Left lobe of liver (tissue), 2 donors: Measurements from ENCODE around the gene CCDC40. TPM values are rescaled to one million over a fixed set of nuclear protein-coding genes. Genes with fewer than 3 reads are reported as not detected.

Source experiments
- ATAC-seq: fragments of 200-7000 bp; cut with Tn5 transposase; one replicate; pipeline ENCODE4 v1.9.1; 2020; ENCODE audit warnings: mild to moderate bottlenecking, moderate library complexity
- DNase-seq: peaks from one replicate; pipeline ENCODE4 v3.0.0-alpha.2; 2020; ENCODE audit warnings: low spot score
- total RNA-seq: library from RNA; stranded (reverse); gene quantifications from one replicate; pipeline ENCODE4 v1.2.1, GENCODE V29; 2021
- donor health status: DM: no; HTN: no; CAD: no; lungs with moderate emphysema.
- donor health status: DM: no; HTN: yes; CAD: no.

The CCDC40 gene
- total RNA-seq, 1 donor from 2014 or later = 6.8 TPM

DNA sequence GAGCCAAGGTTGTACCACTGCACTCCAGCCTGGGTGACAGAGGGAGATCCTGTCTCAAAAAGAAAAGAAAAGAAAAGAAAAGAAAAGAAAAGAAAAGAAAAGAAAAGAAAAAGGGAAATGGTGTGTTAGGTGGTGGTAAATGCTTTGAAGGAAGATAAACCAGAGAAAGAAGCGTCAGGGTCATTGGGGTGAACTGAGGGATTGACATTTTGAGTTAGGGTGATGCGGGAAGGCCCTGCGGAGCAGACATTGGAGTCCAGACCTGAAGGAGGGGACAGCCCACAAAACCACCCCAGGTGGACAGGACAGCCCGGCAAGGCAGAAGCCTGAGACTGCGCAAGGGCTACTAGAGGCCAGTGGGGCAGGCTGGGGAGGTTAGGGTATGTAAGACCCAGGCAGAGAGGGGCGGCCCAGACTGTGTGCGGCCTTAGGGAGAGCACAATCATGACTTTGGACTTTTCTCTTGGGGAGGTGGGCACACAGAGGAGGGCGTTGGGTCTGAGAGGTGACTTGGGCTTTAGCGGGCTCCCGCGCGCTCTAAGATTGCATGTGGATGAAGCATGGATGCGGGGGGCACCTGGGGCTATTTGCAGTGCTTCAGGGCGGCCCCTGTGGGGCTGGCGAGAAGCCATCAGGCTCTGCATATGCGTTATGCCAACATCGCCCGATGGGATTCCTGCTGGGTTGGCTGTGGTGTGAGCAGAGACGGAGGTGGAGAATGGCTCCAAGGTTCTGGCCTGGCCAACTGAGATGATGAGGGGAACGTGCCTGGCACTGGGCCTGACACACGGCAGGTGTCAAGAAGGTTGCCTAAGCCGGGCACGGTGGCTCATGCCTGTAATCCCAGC, 61.6 kb downstream of the CCDC40 start:
- DNase-seq = peak; percentile 46

DNA sequence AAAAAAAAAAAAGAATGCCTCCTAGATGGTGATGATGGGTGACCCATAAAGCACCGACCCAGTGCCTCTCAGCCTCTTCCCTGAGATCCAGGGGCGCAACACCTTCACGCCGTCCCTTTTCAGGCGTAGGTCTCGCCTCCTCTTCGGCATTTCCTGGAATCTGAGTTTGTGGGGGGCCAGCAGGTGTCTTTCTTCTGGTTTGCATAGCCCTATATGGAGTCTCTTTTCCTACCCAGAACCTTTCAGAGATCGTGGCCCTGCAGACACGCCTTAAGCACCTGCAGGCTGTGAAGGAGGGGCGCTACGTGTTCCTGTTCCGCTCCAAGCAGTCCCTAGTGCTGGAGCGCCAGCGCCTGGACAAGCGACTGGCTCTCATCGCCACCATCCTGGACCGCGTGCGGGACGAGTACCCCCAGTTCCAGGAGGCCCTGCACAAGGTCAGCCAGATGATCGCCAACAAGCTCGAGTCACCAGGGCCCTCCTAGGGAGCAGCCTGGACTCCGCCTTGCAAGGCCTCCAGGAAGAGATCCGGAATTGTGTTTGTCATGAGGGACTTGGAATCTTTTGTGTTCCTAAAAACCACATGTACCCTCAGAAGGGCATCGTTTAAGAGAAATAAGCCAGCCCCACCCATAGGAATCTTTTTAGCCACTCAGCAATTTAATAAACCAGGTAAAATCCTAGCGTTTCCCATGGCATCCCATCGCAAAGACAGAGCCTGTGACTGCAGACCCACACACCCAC, 63.0 kb downstream of the CCDC40 start:
- peak; percentile 44 for DNase-seq
- ATAC-seq = no peak

More for the DNA sequence above, 61.6 kb downstream of the CCDC40 start:
- ATAC-seq = no peak

DNA sequence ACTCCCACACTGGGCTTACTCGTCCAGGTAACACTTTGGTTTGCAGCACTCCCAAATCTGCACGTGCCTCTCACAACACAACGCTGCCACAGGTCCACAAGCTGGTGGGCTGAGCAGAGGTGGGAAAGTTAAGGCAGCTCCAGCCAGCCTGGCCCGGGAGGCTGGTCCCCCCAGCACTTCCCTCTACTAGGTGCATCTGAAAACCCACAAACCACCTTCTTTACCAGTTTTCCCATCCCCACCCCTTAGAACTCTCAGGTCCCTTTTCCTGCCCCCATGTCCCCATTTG, 63.5 kb downstream of the CCDC40 start:
- ATAC-seq = no peak
- DNase-seq = no peak

DNA sequence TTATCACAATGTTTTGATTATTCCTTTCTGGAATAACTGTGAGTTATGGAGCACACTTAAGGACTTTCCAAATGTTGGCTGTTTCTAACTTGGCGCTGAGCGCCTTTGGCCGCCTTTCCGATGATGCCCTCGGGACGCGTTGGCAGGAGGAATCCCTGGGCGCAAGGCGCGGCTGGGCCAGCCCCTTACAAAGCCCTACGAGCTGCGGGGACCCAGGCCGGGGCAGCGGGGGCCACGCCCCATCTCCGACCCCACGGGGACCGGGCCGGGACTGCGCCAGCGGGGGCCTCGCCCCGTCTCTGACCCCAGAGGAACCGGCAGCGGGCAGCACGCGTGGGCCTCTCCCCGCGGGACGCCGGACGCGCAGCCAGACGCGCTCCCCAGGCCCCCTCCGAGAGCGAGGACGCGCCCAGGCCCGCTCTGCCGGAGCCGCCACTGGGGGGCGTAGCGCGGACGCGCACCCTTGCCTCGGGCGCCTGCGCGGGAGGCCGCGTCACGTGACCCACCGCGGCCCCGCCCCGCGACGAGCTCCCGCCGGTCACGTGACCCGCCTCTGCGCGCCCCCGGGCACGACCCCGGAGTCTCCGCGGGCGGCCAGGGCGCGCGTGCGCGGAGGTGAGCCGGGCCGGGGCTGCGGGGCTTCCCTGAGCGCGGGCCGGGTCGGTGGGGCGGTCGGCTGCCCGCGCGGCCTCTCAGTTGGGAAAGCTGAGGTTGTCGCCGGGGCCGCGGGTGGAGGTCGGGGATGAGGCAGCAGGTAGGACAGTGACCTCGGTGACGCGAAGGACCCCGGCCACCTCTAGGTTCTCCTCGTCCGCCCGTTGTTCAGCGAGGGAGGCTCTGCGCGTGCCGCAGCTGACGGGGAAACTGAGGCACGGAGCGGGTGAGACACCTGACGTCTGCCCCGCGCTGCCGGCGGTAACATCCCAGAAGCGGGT, 64.8 kb downstream of the CCDC40 start, which contains the start of gene GAA:
TSS of gene GAA (plus strand) at position 571 of the 935 bp plus-strand sequence. CDS start 3,006 bp downstream, outside the sequence.
- ATAC-seq (peak; percentile 93), DNase-seq (peak; percentile 89)

DNA sequence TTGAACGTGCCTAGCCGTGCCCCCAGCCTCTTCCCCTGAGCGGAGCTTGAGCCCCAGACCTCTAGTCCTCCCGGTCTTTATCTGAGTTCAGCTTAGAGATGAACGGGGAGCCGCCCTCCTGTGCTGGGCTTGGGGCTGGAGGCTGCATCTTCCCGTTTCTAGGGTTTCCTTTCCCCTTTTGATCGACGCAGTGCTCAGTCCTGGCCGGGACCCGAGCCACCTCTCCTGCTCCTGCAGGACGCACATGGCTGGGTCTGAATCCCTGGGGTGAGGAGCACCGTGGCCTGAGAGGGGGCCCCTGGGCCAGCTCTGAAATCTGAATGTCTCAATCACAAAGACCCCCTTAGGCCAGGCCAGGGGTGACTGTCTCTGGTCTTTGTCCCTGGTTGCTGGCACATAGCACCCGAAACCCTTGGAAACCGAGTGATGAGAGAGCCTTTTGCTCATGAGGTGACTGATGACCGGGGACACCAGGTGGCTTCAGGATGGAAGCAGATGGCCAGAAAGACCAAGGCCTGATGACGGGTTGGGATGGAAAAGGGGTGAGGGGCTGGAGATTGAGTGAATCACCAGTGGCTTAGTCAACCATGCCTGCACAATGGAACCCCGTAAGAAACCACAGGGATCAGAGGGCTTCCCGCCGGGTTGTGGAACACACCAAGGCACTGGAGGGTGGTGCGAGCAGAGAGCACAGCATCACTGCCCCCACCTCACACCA, 65.7 kb downstream of the CCDC40 start:
- ATAC-seq (peak; percentile 26), DNase-seq (peak; percentile 47)

DNA sequence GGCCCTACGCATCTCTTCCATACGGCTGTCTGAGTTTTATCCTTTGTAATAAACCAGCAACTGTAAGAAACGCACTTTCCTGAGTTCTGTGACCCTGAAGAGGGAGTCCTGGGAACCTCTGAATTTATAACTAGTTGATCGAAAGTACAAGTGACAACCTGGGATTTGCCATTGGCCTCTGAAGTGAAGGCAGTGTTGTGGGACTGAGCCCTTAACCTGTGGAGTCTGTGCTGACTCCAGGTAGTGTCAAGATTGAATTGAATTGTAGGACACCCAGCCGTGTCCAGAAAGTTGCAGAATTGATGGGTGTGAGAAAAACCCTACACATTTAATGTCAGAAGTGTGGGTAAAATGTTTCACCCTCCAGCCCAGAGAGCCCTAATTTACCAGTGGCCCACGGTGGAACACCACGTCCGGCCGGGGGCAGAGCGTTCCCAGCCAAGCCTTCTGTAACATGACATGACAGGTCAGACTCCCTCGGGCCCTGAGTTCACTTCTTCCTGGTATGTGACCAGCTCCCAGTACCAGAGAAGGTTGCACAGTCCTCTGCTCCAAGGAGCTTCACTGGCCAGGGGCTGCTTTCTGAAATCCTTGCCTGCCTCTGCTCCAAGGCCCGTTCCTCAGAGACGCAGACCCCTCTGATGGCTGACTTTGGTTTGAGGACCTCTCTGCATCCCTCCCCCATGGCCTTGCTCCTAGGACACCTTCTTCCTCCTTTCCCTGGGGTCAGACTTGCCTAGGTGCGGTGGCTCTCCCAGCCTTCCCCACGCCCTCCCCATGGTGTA, 66.4 kb downstream of the CCDC40 start:
- ATAC-seq = no peak
- DNase-seq = peak; percentile 46

DNA sequence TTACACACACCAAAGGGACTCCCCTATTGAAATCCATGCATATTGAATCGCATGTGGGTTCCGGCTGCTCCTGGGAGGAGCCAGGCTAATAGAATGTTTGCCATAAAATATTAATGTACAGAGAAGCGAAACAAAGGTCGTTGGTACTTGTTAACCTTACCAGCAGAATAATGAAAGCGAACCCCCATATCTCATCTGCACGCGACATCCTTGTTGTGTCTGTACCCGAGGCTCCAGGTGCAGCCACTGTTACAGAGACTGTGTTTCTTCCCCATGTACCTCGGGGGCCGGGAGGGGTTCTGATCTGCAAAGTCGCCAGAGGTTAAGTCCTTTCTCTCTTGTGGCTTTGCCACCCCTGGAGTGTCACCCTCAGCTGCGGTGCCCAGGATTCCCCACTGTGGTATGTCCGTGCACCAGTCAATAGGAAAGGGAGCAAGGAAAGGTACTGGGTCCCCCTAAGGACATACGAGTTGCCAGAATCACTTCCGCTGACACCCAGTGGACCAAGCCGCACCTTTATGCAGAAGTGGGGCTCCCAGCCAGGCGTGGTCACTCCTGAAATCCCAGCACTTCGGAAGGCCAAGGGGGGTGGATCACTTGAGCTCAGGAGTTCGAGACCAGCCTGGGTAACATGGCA, 67.1 kb downstream of the CCDC40 start:
- no peak for DNase-seq
- ATAC-seq = no peak

DNA sequence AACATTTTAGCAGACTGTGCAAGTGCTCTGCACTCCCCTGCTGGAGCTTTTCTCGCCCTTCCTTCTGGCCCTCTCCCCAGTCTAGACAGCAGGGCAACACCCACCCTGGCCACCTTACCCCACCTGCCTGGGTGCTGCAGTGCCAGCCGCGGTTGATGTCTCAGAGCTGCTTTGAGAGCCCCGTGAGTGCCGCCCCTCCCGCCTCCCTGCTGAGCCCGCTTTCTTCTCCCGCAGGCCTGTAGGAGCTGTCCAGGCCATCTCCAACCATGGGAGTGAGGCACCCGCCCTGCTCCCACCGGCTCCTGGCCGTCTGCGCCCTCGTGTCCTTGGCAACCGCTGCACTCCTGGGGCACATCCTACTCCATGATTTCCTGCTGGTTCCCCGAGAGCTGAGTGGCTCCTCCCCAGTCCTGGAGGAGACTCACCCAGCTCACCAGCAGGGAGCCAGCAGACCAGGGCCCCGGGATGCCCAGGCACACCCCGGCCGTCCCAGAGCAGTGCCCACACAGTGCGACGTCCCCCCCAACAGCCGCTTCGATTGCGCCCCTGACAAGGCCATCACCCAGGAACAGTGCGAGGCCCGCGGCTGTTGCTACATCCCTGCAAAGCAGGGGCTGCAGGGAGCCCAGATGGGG, 68.0 kb downstream of the CCDC40 start:
- no peak for ATAC-seq
- no peak for DNase-seq

DNA sequence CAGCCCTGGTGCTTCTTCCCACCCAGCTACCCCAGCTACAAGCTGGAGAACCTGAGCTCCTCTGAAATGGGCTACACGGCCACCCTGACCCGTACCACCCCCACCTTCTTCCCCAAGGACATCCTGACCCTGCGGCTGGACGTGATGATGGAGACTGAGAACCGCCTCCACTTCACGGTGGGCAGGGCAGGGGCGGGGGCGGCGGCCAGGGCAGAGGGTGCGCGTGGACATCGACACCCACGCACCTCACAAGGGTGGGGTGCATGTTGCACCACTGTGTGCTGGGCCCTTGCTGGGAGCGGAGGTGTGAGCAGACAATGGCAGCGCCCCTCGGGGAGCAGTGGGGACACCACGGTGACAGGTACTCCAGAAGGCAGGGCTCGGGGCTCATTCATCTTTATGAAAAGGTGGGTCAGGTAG, 68.5 kb downstream of the CCDC40 start:
- ATAC-seq = no peak
- no peak for DNase-seq

DNA sequence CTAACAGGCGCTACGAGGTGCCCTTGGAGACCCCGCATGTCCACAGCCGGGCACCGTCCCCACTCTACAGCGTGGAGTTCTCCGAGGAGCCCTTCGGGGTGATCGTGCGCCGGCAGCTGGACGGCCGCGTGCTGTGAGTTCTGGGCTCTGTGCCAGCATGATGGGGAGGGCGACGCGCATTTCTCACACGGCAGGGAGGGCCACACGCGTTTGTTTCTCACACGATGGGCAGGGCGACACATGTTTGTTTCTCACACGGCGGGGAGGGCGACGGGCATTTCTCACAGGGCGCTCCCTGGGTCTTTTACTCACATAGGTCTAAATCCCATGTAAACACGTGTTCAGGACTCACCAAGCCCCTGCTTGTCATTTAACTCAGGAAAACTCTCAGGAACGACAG, 69.3 kb downstream of the CCDC40 start:
- ATAC-seq = no peak

DNA sequence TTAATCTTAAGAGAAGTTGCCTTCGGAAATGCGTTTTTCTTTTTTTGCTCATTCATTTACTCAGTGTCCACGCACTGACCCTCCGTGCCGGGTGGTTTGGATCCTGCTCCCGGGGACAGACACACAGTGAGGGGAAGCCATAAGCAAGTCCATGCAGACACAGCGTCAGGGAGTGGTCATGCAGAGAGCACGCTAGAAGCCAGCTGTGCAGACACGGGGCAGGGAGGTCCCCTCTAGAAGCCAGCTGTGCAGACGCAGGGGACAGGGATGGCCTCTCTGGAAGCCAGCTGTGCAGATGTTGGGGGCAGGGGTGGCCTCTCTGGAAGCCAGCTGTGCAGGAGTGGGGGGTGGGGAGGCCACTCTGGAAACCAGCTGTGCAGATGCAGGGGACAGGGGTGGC, 69.7 kb downstream of the CCDC40 start:
- no peak for ATAC-seq
- DNase-seq = no peak

More for the DNA sequence above, 69.3 kb downstream of the CCDC40 start:
- peak; percentile 47 for DNase-seq

DNA sequence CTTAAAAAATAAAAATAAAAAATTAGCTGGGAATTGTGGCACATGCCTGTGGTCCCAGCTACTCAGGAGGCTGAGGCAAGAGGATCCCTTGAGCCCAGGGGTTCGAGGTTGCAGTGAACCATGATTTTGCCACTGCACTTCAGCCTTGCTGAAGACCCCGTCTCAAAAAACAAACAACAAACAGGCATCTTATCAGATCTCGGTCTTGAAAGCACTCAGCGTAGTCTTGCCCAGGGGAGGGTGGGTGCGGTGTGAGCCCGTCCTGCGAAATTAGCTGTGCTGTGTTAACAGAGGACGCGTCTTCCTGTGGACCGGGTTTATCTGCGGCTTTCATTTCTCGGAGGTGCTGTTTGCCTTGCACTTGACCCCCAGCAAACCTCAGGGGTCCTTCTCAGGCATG, 70.3 kb downstream of the CCDC40 start:
- no peak for DNase-seq
- ATAC-seq = no peak

DNA sequence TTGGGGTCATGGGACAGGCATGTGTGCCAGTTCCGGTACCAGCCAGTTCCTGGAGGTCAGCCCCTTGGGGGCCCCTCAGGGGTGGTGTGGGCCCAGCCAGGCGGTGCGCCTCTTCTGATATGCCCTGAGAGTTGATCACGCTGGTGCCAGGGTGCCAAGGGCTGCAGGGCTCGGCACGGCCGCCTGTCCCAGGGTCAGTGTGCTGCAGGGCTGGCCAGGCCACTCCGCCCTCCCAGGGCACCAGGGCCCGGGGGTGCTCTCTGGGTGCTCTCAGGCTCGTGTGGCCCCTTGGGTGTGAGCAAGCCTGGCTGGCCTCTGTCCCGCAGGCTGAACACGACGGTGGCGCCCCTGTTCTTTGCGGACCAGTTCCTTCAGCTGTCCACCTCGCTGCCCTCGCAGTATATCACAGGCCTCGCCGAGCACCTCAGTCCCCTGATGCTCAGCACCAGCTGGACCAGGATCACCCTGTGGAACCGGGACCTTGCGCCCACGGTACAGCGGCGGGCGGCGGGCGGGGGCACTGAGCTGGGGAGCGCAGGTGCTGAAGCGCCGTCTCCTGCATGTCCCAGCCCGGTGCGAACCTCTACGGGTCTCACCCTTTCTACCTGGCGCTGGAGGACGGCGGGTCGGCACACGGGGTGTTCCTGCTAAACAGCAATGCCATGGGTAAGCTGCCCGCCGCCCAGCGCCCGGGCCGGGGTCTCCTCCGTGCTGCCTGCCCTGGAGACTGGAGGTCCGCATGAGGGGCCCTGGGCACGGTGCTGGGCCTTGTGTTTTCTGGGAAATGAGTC, 71.0 kb downstream of the CCDC40 start:
- ATAC-seq = no peak
- DNase-seq = no peak

DNA sequence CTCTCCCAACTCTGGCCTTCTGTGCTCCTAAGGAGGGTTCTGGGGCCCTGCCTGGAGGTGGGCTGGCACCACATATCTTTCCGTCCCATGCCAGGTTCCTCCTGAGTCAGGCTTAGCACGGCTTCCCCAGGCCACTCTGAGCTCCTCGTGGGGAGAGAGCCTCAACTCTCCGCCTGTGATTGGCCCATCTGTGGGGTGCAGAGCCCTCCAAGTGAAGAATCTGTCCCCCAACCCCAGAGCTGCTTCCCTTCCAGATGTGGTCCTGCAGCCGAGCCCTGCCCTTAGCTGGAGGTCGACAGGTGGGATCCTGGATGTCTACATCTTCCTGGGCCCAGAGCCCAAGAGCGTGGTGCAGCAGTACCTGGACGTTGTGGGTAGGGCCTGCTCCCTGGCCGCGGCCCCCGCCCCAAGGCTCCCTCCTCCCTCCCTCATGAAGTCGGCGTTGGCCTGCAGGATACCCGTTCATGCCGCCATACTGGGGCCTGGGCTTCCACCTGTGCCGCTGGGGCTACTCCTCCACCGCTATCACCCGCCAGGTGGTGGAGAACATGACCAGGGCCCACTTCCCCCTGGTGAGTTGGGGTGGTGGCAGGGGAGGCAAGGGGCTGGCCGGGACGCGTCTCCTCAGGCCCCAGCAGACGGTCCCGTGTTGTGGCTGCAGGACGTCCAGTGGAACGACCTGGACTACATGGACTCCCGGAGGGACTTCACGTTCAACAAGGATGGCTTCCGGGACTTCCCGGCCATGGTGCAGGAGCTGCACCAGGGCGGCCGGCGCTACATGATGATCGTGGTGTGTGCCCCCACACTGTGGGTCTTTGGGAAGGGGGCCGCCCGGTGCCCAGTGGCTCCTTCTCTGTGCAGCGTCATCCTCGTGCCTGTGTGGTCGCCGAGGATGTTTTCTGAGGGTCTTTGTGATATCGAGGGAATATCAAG, 71.9 kb downstream of the CCDC40 start:
- ATAC-seq = no peak
- no peak for DNase-seq

DNA sequence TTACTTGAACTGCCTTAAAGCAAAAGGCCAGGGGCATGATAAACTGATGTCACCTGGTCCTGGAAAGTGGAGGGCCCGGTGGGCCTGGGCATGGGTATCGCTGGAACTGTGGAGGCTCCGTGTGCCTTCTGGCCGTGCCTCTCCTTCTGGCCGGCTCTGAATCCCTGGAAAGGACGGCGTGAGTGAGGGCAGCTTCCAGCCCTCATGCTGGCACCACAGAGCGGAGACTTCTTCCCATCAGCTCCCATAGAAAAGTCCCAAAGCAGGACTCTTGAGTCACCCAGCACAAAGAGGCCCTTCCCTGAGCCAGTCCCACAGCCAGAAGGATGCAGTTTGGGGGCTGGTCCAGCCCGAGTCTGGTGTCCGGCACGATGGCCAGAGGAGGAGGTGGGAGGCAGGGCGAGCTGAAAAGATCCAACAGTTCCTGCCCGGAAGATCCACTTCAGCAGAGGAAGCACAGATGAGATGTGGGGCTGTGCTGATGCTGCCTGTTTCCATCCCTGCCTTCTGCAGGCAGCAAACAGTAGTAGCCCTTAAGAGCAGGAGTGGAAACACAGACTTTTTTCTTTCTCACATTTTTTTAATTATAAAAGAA, 72.7 kb downstream of the CCDC40 start:
- DNase-seq = no peak

DNA sequence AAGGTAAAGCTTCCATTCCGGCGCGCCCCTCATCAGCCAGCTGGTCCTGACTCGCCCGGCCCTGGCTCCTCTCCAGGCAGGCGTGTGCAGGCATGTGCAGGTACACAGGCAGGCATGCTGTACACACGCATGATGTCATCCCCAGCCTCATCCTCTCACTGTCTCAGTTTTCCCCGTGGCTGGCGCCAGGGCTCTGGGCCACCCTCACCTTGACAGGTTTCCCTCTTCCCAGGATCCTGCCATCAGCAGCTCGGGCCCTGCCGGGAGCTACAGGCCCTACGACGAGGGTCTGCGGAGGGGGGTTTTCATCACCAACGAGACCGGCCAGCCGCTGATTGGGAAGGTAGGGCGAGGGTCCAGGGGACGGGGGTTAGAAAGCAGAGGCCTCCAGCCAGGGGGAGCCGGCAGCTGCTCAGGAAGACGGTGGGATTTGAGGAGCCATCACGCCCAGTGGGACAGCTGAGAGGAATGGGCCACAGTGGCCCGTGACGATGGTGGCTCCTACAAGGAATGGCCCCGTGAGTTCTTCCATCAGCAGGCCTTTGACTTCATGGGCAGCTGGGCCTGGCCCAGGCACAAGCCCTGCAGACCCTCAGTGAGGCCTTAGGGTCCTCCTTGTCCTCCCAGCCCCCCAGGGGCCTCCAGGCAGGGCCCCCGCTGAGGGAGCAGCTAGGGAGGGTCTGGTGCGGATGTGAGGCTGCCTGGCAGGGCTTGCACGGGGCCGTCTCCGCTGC, 73.4 kb downstream of the CCDC40 start:
- ATAC-seq (no peak), DNase-seq (no peak)

More for the DNA sequence above, 72.7 kb downstream of the CCDC40 start:
- ATAC-seq = no peak
